Measurements from ENCODE around the gene ZNF619. TPM values are rescaled to one million over a fixed set of nuclear protein-coding genes. Genes with fewer than 3 reads are reported as not detected.

The ZNF619 gene
- total and polyA plus RNA-seq, 4 donors: 1.3 to 5.9 (median 3.3) TPM

DNA sequence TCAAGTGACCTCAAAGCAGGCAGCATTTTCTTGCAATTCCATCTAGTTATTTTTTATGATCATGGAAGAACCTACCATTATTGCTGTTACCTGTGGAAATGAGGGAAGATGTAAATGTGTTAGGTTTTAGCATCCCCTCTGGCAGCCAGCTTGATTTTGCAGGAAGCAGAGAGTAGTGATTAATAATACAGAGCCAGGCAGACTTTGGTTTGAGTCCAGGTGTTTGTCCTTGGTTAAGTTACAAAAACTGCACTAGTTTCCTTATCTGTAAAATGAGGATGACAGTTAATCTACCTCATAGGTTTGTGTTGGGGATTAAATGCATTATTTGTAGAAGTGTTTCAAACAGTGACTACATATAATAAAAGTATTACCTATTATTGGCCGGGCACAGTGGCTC, 41.1 kb downstream of the ZNF619 start (continued):
- no peak for TF ChIP-seq FOXA1 (IDR thresholded peaks at IDR 0.05)

DNA sequence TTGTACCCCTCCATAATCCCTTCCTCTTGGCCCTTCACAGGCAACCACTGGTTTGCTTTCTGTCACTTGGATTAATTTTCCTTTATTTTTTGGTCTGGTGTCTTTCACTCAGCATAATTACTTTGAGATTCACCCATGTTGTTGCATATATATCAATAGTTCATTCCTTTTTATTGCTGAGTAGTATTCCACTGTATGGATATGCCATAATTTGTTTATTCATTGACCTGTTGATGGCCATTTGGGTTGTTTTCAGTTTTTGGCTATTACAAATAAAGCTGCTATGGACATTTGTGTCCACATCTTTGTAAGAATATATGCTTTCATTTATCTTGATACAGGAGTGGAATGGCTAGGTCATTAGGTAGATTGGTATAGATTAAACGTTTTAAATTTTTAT, 41.9 kb downstream of the ZNF619 start:
- TF ChIP-seq RXRA (IDR thresholded peaks at IDR 0.05) (no peak), JUND (IDR thresholded peaks at IDR 0.05) (no peak), YY1 (IDR thresholded peaks at IDR 0.05) (no peak), EGR1 (IDR thresholded peaks at IDR 0.05; ENCODE audit: low read depth in 2 of 2) (no peak), HNF4A (conservative IDR thresholded peaks at IDR 0.05) (no peak)
- Histone ChIP-seq H3K9me3 (ENCODE audit: control insufficient read depth in 4 of 4, low read length in 3 of 4) (no peaks in the 10 kb centered on the region), H3K4me1 (ENCODE audit: control insufficient read depth in 4 of 4, insufficient read depth in 4 of 4, low read length in 3 of 4) (peaks cover 0 to 2% (median 0%) of the 10 kb centered on the region in 4 donors), H3K4me3 (ENCODE audit: low read depth in 1 of 3, low read length in 3 of 3) (no peak overlapping the region), H3K27me3 (ENCODE audit: control insufficient read depth in 4 of 4, insufficient read depth in 4 of 4, low read length in 3 of 4) (no peaks in the 10 kb centered on the region), H3K27ac (ENCODE audit: low read depth in 1 of 2, low read length in 2 of 2) (no peak overlapping the region), H3K36me3 (ENCODE audit: control insufficient read depth in 4 of 4, insufficient read depth in 3 of 4, low read depth in 1 of 4, low read length in 3 of 4) (peaks cover 1 to 8% (median 7%) of the 10 kb centered on the region in 4 donors), H3K9ac (ENCODE audit: low read depth in 1 of 2, low read length in 2 of 2) (no peak overlapping the region)
- WGBS: 92% methylated on average over 1 of the region's 1 CpG
- no peak for DNase-seq (ENCODE audit: low spot score)

GRCh38 chr3:40521254-40521653, 44.3 kb downstream of the ZNF619 start:
- DNase-seq (ENCODE audit: low spot score): no peak
- H3K9me3 ChIP-seq (ENCODE audit: control insufficient read depth in 4 of 4, low read length in 3 of 4): no peaks in the 10 kb centered on the region
- H3K27ac ChIP-seq (ENCODE audit: low read depth in 1 of 2, low read length in 2 of 2): no peak overlapping the region
- 82% methylated on average over 3 of the region's 3 CpGs for WGBS
- H3K36me3 ChIP-seq (ENCODE audit: control insufficient read depth in 4 of 4, insufficient read depth in 3 of 4, low read depth in 1 of 4, low read length in 3 of 4): peaks cover 0 to 7% (median 4%) of the 10 kb centered on the region in 4 donors
- no peak overlapping the region for H3K9ac ChIP-seq (ENCODE audit: low read depth in 1 of 2, low read length in 2 of 2)
- H3K4me1 ChIP-seq (ENCODE audit: control insufficient read depth in 4 of 4, insufficient read depth in 4 of 4, low read length in 3 of 4): peaks cover 0 to 18% (median 8%) of the 10 kb centered on the region in 4 donors
- TF ChIP-seq HNF4A (conservative IDR thresholded peaks at IDR 0.05) (no peak), CTCF (IDR thresholded peaks at IDR 0.05; ENCODE audit: low read depth, low read length, missing input control) (no peak), FOXA2 (IDR thresholded peaks at IDR 0.05) (no peak), RXRA (IDR thresholded peaks at IDR 0.05) (no peak), RAD21 (IDR thresholded peaks at IDR 0.05) (no peak), REST (IDR thresholded peaks at IDR 0.05) (no peak), YY1 (IDR thresholded peaks at IDR 0.05) (no peak), TAF1 (conservative IDR thresholded peaks at IDR 0.05) (no peak), GABPA (IDR thresholded peaks at IDR 0.05 in 1 of 2, conservative IDR thresholded peaks at IDR 0.05 in 1 of 2) (no peak), JUND (IDR thresholded peaks at IDR 0.05) (no peak), NR2F2 (IDR thresholded peaks at IDR 0.05) (no peak), SP1 (IDR thresholded peaks at IDR 0.05) (no peak), ZBTB33 (IDR thresholded peaks at IDR 0.05) (no peak), HNF4G (IDR thresholded peaks at IDR 0.05) (no peak), FOXA1 (IDR thresholded peaks at IDR 0.05) (no peak), EGR1 (IDR thresholded peaks at IDR 0.05; ENCODE audit: low read depth in 2 of 2) (no peak)
- TF ChIP-seq, protein P1, sequence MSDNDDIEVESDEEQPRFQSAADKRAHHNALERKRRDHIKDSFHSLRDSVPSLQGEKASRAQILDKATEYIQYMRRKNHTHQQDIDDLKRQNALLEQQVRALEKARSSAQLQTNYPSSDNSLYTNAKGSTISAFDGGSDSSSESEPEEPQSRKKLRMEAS (IDR thresholded peaks at IDR 0.05): no peak
- TF ChIP-seq, protein P2, sequence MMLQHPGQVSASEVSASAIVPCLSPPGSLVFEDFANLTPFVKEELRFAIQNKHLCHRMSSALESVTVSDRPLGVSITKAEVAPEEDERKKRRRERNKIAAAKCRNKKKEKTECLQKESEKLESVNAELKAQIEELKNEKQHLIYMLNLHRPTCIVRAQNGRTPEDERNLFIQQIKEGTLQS (IDR thresholded peaks at IDR 0.05): no peak
- no peak overlapping the region for H3K4me3 ChIP-seq (ENCODE audit: low read depth in 1 of 3, low read length in 3 of 3)
- H3K27me3 ChIP-seq (ENCODE audit: control insufficient read depth in 4 of 4, insufficient read depth in 4 of 4, low read length in 3 of 4): no peaks in the 10 kb centered on the region
